Stimulated activated CD8-positive, alpha-beta memory T cell treated with anti-CD3 and anti-CD28 coated beads, Interleukin-2, amount 100 ng/mL, for 48 hours (primary cell): Measurements from ENCODE around the gene LIMK1.
A peak's percentile ranks its signal among the peaks of the same experiment; 100 is the strongest.

Experiments used
- DNase-seq, 2 donors: peaks; one replicate each; pipeline ENCODE4 v3.0.0-alpha.2; 2020; ENCODE audit warnings: low read depth in 2 of 2

The LIMK1 gene

DNA sequence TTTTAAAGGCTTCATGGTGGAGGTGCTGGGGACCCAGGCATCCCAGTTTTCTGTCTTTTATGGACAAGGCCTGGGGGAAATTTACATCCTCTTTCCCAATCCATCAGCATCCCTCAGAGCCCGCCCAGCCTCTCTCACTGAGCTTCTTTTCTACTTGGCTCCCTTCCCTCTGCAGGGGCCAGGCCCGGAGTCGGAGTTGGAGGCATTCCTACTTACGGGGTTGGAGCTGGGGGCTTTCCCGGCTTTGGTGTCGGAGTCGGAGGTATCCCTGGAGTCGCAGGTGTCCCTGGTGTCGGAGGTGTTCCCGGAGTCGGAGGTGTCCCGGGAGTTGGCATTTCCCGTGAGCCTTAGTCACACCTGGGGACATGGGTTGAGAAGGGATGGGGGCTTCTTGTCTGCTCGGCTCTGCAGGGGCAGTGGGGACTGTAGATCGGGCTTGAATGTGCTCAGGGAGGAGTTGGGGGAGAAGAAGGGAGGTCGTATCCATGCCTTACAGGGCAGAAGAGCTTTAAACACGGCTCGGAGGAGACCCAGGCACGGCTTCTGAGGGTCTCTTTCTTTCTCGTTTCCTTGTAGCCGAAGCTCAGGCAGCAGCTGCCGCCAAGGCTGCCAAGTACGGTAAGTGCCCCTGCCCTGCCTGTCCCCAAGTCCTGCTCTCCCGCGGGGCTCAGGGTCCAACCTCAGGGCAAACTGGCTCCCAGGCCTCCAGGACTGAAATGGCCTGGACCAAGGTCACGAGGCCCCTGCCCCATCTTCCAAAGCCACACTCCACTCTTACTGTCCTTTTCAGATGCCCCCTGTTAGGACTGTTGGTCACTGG lies 27.3 kb upstream of the LIMK1 start:
- no peak for DNase-seq

DNA sequence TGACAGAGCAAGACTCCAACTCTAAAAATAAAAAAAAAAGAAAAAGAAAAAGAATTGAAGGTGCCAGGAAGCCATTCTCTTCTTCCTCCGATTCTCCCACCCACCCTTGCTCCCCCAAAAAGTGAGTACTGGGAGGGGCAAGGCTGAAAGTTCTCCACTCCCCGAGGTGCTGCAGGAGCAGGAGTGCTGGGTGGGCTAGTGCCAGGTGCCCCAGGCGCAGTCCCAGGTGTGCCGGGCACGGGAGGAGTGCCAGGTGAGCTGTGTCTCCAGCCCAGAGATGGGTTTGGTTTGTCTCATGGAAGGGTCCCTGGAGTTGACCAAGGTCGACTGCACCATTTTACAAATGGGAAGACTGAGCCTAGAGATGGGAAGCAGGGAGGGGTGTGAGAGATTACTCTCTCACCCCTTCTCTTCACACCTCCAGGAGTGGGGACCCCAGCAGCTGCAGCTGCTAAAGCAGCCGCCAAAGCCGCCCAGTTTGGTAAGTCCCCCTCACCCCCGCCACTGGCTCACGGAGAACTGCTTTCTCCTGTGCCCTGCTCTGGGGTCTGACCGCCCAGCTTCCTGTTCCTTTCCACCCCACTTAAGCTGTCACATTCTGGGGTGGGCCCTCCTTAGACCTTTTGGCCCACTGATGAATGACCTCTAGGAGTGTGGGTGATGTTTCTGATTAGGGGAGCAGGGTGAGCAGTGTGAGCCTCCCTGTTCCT lies 26.2 kb upstream of the LIMK1 start:
- DNase-seq, result no peak

DNA sequence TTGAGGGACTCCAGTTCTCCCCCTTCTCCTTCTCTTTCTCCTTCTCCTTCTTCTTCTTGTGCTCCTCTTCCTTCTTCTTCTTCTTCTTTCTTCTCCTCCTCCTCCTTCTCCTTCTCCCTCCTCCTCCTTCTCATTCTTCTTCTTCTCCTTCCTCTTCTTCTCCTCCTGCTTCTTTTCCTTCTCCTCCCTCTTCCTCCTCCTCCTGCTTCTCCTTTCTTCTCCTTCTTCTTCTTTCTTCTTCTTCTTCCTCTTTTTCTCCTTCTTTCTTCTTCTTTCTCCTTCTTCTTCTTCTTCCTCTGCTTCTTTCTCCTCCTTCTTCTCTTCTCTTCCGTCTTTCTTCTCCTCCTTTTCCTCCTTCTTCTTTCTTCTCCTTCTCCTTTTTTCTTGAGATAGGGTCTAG lies 25.6 kb upstream of the LIMK1 start:
- no peak for DNase-seq

DNA sequence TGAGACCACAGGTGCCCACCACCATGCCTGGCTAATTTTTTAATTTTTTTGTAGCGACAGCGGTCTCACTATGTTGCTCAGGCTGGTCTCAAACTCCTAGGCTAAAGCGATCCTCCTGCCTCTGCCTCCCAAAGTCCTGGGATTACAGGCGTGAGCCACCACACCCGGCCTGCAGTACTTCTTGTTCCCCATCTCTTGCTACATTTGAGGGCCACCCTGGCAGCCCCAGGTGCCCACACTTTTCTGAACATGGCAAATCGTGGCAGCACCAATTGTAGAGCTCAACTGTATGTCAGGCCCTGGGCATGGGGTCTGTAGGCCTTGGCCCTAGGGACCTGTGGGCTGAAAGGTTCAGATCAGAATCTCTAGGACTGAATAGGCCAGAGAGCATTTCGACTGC lies 25.1 kb upstream of the LIMK1 start:
- DNase-seq, result no peak

DNA sequence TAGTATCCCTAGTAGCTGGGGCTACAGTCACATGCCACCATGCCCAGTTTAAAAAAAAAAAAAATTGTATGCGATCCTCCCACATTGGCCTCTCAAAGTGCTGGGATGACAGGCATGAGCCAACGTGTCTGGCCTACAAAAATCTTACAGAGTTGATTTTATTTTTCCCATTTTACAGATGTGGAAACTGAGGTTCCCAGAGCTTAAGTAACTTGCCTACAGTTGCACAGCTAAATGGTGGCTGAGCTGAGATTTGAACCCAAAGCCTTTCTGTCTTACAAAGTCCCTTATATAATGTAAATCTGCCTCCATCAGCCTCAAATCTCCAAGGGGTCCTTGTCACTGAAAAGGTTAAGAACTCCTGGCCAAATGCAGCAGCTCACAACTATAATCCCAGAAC lies 24.6 kb upstream of the LIMK1 start:
- no peak for DNase-seq

DNA sequence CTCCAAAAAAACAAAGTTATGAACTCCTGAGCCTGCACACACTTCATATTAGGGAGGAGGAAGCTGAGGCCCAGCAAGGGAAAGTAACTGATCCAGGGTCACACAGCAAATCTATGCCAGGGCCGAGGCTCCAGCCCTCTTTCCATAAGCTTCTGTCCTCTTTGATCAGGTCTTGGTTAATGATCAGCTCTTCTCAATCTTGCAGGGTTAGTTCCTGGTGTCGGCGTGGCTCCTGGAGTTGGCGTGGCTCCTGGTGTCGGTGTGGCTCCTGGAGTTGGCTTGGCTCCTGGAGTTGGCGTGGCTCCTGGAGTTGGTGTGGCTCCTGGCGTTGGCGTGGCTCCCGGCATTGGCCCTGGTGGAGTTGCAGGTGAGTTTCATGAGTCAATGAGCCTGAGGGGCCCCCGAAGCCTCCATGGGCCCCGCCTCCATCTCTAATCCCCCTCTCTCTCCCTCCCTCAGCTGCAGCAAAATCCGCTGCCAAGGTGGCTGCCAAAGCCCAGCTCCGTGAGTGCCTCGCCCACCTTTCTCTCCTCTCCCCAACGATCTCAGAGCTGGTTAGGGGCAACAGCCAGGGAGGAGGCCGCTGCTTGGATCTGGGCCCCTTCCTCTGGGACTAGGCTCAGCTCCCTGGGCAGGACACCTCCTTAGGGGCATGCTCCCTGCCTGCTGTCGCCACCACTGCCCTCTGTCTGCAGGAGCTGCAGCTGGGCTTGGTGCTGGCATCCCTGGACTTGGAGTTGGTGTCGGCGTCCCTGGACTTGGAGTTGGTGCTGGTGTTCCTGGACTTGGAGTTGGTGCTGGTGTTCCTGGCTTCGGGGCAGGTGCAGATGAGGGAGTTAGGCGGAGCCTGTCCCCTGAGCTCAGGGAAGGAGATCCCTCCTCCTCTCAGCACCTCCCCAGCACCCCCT lies 23.7 kb upstream of the LIMK1 start:
- DNase-seq, result no peak

DNA sequence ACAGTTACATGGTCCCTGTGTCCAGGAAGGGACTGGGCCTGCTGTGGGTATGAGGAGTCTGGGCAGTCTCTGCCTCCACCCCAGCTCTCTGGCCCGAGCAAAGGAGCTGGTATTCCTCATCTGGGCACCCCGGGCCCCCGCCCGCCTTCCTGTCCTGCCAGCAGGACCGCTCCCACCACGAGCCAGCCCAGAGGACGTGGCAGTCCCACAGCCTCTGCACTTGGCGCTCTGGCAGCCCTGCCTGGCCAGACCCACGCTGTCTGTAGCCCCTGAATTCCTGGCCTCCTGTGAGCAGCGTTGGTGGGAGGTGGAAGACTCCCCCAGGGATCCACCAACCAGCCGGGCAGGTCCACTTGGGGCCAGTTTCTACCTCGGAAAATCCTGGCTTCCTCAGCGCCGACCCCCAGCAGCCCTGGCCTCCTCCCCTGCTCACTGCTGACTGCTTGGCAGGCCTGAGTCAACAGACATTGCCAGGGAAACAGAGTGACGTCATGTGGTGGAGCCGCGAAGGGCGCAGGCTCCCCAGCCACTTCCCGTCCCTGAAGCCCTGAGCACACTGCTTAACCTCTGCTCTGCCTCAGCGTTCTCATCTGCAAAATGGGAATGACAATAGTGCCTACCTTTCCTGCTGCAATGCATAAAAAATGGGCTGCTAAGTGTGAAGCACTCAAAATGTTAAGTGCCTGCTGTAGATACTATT lies 21.6 kb upstream of the LIMK1 start:
- peak; percentile 27 to 32 for DNase-seq

DNA sequence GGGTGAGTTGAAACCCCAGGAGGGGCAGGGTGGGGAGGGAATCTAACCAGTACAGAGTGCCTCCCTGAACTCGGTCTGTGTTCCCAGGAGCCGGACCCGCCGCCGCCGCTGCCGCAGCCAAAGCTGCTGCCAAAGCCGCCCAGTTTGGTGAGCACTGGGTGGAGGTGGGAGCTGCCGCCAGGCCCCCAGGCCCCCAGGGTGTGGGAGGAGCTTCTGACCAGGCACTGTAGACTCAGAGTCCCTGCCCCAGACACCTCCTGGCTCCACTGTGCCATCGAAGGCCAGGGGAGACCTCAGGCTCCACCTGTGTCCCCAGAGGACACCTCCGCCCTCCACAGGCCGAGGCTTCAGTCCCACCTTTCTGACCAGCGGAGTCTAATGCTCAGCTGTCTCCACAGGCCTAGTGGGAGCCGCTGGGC lies 20.4 kb upstream of the LIMK1 start:
- no peak for DNase-seq

DNA sequence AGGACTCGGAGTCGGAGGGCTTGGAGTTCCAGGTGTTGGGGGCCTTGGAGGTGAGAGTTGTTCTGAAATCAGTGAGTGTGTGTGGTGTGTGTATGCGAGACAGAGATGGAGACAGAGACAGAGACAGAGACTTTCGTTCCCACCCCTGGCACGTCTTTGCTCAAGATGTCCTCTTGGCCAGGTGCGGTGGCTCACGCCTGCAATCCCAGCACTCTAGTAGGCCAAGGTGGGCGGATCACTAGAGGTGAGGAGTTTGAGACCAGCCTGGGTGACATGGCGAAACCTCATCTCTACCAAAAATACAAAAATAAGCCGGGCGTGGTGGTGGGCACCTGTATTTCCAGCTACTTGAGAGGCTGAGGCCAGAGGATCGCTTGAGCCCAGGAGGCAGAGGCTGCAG lies 20.0 kb upstream of the LIMK1 start:
- DNase-seq, result no peak

DNA sequence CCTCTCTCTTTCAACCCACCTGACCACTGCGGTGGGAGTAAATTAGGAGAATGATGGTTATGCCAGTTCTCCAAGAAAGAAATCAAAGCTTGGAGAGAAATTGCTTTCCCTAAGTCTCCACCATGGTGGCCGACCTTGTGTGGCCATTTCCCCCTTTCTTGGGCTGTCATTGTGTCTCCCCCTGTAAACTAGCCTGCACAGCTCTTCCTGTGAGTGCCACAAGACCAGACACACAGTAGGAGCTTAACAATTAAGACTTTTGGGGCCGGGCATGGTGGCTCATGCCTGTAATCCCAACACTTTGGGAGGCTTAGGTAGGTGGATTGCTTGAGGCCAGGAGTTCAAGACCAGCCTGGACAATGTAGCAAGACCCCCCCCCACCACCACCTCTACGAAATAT lies 18.9 kb upstream of the LIMK1 start:
- no peak for DNase-seq

DNA sequence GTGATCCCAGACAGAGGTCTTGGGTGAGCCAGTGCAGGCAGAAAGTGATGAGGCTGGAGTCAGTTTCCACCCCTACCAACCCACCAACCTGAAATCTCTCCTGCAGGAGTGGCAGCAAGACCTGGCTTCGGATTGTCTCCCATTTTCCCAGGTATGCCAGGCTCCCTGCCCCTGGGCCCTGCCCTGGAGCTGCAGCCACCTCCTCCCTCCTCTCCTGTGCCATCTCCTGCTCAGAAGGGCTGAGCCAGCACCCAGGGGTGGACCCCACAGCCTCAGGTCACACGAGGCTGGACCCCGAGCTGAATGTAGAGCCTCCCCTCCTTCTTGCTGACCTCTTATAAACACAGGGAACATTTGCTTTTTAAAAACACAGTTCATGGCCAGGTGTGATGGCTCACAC lies 17.0 kb upstream of the LIMK1 start:
- DNase-seq, result no peak

DNA sequence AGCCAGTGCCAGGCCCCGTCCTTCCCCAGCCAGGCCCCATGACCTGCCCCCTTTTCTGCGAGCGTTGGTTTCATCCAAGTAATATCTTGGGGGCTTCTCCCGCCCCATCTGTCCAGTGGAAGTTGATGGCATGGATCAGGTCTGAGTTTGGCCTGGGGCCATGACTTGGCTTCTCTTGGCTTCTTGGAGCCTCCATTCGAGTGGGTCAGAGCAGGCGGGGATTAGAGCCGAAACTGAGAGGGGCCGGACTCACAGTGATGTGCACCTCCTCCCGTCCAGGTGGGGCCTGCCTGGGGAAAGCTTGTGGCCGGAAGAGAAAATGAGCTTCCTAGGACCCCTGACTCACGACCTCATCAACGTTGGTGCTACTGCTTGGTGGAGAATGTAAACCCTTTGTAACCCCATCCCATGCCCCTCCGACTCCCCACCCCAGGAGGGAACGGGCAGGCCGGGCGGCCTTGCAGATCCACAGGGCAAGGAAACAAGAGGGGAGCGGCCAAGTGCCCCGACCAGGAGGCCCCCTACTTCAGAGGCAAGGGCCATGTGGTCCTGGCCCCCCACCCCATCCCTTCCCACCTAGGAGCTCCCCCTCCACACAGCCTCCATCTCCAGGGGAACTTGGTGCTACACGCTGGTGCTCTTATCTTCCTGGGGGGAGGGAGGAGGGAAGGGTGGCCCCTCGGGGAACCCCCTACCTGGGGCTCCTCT lies 15.1 kb upstream of the LIMK1 start:
- DNase-seq, result no peak

DNA sequence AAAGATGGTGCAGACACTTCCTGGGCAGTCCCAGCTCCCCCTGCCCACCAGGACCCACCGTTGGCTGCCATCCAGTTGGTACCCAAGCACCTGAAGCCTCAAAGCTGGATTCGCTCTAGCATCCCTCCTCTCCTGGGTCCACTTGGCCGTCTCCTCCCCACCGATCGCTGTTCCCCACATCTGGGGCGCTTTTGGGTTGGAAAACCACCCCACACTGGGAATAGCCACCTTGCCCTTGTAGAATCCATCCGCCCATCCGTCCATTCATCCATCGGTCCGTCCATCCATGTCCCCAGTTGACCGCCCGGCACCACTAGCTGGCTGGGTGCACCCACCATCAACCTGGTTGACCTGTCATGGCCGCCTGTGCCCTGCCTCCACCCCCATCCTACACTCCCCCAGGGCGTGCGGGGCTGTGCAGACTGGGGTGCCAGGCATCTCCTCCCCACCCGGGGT lies 14.5 kb upstream of the LIMK1 start:
- no peak for DNase-seq

DNA sequence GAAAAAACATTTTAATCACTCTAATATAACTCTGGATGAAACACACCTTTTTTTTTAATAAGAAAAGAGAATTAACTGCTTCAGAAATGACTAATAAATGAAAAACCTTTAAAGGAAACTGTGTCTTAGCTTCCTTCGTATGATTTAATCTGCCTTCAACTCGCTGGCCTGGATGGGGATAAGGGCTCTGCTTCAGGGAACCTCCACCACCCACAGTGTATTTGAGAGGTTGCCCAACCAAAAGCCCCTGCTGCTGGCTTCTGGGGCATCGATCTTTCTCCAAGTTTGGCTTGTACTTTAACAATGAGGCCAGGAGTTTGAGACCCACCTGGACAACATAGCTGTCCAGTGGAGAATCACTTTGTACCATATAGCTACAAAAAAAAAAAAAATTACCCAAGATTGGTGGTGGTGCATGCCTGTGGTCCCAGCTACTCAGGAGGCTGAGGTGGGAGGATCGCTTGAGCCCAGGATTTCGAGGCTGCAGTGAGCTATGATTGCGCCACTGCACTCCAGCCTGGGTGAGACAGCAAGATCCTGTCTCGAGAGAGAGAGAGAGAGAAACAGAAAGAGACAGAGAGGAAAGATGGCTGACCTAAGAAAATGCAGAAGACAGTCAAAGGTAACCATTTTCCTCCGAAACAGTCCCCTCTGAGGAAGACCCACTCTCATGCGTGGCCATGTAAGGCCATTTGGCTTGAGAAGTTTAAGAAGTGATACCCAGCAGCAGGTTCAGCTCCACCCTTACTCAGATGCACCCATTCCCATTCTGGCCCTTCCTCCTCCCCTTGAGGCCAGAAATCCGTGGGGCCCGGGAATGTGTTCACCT lies 13.6 kb upstream of the LIMK1 start:
- no peak for DNase-seq

DNA sequence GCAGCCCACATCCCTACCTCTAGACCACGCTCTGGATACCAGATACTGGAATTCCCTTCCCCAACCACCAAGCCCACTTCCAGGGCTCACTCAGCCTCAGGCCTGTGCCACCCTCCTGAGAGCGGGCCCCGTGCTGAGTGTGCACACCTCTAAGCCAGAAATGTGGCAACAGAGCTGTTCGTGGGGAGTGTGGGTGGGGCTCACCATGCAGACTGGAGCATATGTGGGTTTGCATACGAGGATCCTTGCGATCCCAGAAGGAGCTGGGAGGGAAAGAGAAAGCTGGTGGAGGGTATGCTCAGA lies 13.0 kb upstream of the LIMK1 start:
- DNase-seq, result no peak

DNA sequence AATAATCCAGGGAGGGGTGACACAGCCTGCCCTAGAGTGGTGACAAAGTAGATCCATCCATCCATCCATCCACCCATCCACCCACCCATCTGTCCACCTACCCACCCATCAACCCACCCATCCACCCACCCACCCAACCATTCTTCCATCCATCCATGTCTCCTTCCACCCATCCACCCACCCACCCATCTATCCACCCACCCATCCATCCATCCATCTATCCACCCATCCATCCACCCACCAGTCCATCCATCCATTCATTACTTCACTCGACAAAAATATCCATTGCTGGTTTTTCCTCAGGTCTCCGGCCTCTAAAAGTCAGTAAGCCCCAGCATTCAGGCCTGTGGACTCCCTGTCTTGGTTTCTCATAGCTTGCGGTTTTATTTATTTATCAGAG lies 12.5 kb upstream of the LIMK1 start:
- DNase-seq, result no peak

DNA sequence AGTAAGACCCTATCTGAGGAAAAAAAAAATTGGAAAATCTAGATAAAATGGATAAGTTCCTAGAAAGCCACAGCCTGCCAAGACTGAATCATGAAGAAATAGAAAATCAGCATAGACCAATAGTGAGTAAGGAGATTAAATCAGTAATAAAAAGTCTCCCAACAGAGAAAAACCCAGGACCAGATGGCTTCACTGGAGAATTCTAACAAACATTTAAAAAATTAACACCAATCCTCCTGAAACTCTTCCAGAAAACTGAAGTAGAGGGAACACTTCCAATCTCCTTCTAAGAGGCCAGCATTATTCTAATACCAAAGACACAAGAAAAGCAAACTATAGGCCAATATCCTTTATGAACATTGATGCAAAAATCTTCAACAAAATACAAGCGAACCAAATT lies 8.8 kb upstream of the LIMK1 start:
- DNase-seq, result no peak

DNA sequence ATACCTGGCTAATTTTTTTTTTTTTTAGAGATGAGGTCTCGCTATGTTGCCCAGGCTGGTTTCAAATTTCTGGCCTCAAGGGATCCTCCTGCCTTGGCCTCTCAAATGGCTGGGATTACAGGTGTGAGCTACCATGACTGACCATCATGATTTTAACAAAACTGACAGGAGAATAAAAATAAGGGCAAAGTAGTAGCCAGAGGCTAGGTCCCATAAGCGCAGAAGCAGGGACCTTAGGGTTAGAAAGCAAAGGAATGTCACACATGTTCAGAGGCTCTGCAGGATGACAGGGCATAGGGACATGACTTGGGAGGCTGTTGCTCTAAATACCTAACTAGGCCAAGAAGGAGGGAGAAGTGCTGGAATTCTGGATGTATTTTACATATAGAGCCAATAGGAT lies 5.1 kb upstream of the LIMK1 start:
- DNase-seq, result no peak

DNA sequence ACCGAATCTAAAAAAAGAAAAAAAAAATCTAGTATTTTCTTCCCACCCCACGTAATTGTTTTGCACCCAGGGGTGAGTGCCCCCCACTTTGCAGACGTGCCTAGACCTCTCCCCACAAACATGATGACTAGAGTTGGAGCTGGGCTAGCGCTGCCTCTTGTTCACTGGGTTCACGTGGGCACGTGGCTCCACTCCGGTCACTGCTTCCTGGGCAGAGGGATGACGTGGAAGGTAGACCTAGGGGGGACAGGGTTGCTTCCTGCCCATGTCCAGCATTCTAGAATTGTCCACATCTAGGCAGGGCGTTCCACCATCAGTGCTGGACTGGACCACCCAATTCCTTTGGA lies 861 bp upstream of the LIMK1 start:
- DNase-seq, result no peak

DNA sequence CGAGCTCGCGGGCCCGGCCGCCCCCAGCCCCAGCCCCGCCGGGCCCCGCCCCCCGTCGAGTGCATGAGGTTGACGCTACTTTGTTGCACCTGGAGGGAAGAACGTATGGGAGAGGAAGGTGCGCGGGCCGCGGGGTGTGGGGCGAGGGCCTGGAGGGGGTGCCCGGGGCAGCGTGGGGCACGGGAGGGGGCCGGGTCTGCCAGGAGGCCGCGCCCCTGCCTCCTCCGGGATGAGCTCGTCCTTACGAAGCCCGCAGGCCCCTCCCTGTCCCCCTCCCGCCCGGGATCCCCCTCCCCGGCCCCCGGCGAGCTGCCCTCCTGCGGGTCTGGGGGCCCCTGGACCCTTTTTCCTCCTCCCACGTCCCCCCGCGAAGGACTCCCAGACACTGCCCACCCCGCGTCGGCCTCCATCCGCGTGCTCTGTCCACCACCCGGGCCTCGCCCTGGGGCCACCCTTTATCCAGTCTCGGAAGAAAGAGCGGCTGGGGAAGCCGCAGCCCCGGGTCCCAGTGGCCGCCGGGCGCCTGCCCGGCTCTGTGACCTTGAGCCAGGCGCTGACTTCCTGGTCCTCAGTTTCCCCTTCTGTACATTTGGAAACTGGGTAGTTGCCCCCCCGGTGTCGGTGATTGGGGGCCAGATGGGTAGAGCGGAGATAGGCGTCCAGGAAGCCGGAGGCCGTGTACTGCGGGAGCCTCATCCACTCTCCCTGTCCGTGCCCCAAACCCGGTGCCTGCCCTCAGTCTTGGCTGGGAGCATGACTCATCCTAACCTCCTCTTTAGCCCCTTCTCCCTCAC lies 521 bp downstream of the LIMK1 start:
- DNase-seq, result no peak
